A549 treated with CORT108297 at 1 μM for 4 hours (cell line): ENCODE results near the gene HTR3B. TPM values are rescaled to one million over a fixed set of nuclear protein-coding genes. Genes with fewer than 3 reads are reported as not detected.

Experiments used
- total RNA-seq: library from RNA; stranded (reverse); fragments of 200-300 nt; extraction: Qiagen RNA extraction; gene quantifications from 5 replicates; pipeline ENCODE4 v1.2.3, GENCODE V29; 2022

The HTR3B gene, protein sequence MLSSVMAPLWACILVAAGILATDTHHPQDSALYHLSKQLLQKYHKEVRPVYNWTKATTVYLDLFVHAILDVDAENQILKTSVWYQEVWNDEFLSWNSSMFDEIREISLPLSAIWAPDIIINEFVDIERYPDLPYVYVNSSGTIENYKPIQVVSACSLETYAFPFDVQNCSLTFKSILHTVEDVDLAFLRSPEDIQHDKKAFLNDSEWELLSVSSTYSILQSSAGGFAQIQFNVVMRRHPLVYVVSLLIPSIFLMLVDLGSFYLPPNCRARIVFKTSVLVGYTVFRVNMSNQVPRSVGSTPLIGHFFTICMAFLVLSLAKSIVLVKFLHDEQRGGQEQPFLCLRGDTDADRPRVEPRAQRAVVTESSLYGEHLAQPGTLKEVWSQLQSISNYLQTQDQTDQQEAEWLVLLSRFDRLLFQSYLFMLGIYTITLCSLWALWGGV
- total RNA-seq: not detected in 5 replicates

DNA sequence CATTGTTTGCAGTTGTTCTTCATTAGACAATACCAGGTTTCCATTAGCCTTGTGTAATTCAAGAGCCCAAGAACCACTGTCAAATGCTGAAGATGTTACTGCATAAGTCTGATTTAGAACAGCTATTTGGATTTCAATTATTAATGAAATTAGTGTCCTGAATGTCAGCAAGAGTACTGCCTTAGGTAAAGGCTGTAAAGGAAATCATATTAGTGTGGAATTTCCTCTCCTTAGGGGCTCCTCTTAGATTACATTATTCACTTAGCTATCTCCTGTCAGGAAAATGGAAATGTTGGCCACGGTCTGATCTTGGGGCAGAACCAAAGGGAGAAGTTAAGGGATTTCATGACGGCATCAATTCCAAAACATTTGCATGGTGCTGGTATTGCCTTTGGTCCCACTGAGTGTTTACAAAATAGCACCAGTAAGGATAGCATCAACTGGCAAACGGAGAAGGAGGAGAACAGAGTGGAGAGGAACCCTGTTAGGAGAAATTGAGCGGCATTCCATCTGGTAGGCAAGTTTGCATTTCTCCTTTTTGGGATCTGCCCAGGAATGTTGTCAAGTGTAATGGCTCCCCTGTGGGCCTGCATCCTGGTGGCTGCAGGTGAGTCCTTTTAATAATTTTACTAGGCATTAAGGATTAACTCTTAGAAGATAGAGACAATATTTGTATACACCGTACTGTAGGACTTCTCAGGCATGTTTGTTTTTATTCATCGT, at the start of gene HTR3B:
HTR3B (plus strand) TSS at position 418 of the 723 bp plus-strand sequence; CDS start at position 556, 138 bp downstream.

DNA sequence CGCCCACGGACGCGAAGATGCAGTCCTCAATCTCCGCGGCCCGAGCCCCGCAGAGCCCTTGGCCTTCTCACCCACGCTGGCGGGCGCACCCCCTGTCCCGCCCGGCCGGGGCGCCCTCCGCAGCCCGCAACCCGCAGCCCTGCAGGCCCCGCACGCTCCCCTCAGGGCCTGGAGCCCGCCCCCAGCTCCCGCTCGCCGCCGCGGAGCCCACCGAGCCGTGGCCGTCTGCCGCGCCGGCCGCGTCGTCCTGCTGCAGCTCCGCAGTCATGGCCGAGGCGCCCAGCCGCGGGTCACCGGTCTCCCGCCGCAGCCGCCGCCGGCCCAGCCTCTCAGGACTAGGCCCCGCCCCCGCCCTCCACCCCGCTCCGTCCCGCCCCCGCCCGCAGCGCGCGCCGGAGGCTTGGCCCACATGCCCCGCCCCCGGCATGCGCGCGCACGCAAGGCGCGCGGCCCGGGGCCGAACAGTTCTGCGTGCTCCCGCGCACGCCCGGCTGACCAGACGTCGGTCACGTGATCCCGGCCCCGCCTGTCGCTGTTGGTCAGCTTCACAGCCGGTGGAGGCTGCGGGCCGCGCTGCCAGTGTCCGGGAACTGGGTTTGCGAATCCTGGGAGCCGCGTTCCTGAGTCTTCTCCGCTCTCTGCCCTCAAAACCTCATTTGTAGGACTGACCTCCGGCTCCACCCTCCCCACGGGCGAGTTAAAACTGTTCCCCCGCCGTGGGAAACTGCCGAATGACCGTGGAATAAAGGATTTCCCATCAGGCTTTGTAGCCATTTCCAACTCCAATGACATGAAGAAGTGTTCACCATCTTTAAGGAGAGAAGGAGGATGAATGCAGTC, 29.1 kb upstream of the HTR3B start, which contains the start of gene USP28:
USP28 (minus strand) TSS at position 339 of the 840 bp plus-strand sequence; CDS start at position 268, 71 bp downstream.

DNA sequence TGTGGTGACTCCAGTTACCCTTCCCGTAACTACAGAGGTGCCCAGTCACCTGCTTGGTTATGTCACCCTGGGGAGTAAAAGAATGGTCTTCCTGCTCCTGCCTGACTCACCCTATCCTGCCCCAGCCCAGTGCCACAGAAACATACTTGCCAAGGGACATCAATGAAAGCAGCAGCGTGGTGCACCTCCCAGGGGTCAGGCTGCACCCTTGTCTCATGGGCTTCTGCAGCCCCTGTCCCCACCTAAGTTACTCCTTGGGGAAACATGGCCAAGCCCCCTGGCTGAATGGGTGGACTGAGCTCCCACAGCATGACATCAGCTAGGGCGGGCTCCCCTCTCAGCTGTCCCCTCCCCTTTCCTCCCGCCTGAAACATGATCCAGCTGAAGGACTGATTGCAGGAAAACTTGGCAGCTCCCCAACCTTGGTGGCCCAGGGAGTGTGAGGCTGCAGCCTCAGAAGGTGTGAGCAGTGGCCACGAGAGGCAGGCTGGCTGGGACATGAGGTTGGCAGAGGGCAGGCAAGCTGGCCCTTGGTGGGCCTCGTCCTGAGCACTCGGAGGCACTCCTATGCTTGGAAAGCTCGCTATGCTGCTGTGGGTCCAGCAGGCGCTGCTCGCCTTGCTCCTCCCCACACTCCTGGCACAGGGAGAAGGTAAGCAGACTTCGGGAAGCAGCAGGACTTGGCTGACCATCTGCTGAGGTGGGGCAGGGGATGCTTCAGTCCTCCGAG, 70.3 kb downstream of the HTR3B start, which contains the start of gene HTR3A:
HTR3A (plus strand) TSS at position 368 of the 730 bp plus-strand sequence; CDS start at position 586, 218 bp downstream.

Other genes starting within 250 kb of the HTR3B start
- gene TMPRSS5, start 198.5 kb upstream of the HTR3B start, total RNA-seq: 0.08 to 0.15 TPM (median 0.12 TPM) in 5 replicates
- 12.0 to 15.1 TPM (median 12.8 TPM) in 5 replicates for gene ZW10, start 131.1 kb upstream of the HTR3B start, total RNA-seq
- gene CLDN25, start 125.0 kb upstream of the HTR3B start, total RNA-seq: not detected in 5 replicates
- 13.5 to 20.8 TPM (median 16.1 TPM) in 5 replicates for gene USP28, start 29.2 kb upstream of the HTR3B start, total RNA-seq
- not detected in 5 replicates for gene HTR3A, start 70.3 kb downstream of the HTR3B start, total RNA-seq
- gene ZBTB16, start 154.9 kb downstream of the HTR3B start, total RNA-seq: 0.06 to 0.07 TPM (median 0.06 TPM) in 4 of 5 replicates, not detected in the other